ENCODE measurements around the gene TSHZ2. TPM values are rescaled to one million over a fixed set of nuclear protein-coding genes. Genes with fewer than 3 reads are reported as not detected.

TSHZ2 gene
- total RNA-seq, 1 experiment from 2014 or later, result 0.07 TPM

DNA sequence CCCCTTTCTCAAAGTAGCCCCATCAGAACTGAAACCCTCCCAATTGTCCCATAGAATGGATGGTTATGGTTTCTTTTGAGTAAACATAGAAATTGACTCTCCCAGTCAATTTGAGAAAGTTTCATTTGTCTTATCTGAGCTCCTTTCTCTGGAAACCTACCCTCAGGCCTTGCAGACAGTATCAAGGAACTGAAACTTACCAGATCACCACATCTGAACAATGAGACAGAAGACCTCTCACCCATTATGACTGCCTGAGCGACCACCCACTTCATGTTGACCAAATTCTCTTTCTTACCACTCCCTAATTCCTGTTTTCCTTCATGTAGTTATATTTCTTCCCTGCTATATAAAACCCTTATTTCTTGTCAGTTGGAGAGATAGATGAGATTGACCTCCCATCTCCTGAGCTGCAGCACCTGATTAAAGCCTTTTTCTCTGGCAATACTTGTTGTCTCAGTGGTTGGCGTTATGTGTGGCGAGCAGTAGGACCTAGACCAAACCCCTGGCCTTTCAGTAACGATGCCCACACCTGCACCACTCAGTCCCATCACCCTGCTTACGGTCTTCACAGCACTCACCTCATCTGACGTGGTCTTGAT is 482.6 kb downstream of the TSHZ2 start:
- H3K36me3 ChIP-seq (ENCODE audit: control insufficient read depth in 1 of 2, insufficient read depth in 2 of 2, low read length in 2 of 2), result no peaks in the 10 kb centered on the region
- H3K4me2 ChIP-seq (ENCODE audit: low read length), result no peak overlapping the region
- TF ChIP-seq, protein P1, sequence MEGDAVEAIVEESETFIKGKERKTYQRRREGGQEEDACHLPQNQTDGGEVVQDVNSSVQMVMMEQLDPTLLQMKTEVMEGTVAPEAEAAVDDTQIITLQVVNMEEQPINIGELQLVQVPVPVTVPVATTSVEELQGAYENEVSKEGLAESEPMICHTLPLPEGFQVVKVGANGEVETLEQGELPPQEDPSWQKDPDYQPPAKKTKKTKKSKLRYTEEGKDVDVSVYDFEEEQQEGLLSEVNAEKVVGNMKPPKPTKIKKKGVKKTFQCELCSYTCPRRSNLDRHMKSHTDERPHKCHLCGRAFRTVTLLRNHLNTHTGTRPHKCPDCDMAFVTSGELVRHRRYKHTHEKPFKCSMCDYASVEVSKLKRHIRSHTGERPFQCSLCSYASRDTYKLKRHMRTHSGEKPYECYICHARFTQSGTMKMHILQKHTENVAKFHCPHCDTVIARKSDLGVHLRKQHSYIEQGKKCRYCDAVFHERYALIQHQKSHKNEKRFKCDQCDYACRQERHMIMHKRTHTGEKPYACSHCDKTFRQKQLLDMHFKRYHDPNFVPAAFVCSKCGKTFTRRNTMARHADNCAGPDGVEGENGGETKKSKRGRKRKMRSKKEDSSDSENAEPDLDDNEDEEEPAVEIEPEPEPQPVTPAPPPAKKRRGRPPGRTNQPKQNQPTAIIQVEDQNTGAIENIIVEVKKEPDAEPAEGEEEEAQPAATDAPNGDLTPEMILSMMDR (IDR thresholded peaks at IDR 0.05 in 2 of 3, conservative IDR thresholded peaks at IDR 0.05 in 1 of 3; ENCODE audit: borderline replicate concordance in 1 of 3, insufficient read depth in 1 of 3, low read depth in 2 of 3, low read length in 2 of 3), result no peak
- TF ChIP-seq ZFX (IDR thresholded peaks at IDR 0.05) (no peak), YY1 (IDR thresholded peaks at IDR 0.05; ENCODE audit: extremely low read depth, insufficient replicate concordance, low read depth, low read length) (no peak), CEBPB (IDR thresholded peaks at IDR 0.05; ENCODE audit: low read depth) (no peak), CBX3 (IDR thresholded peaks at IDR 0.05; ENCODE audit: low read depth) (no peak), EGR1 (IDR thresholded peaks at IDR 0.05; ENCODE audit: low read depth) (no peak), ZNF274 (IDR thresholded peaks at IDR 0.05; ENCODE audit: low read depth, low read length) (no peak), ELF1 (IDR thresholded peaks at IDR 0.05; ENCODE audit: borderline replicate concordance, low read depth) (no peak), SP1 (IDR thresholded peaks at IDR 0.05; ENCODE audit: low read depth) (no peak), JUND (IDR thresholded peaks at IDR 0.05) (no peak), SRF (IDR thresholded peaks at IDR 0.05; ENCODE audit: low read depth) (no peak), RAD21 (IDR thresholded peaks at IDR 0.05; ENCODE audit: low read depth) (no peak), POLR2AphosphoS5 (IDR thresholded peaks at IDR 0.05; ENCODE audit: low read depth, low read length) (no peak), POLR2A (IDR thresholded peaks at IDR 0.05; ENCODE audit: borderline replicate concordance, extremely low read depth, insufficient read depth, insufficient read length) (no peak), SIN3A (IDR thresholded peaks at IDR 0.05; ENCODE audit: low read depth) (no peak)
- TF ChIP-seq, protein P2, sequence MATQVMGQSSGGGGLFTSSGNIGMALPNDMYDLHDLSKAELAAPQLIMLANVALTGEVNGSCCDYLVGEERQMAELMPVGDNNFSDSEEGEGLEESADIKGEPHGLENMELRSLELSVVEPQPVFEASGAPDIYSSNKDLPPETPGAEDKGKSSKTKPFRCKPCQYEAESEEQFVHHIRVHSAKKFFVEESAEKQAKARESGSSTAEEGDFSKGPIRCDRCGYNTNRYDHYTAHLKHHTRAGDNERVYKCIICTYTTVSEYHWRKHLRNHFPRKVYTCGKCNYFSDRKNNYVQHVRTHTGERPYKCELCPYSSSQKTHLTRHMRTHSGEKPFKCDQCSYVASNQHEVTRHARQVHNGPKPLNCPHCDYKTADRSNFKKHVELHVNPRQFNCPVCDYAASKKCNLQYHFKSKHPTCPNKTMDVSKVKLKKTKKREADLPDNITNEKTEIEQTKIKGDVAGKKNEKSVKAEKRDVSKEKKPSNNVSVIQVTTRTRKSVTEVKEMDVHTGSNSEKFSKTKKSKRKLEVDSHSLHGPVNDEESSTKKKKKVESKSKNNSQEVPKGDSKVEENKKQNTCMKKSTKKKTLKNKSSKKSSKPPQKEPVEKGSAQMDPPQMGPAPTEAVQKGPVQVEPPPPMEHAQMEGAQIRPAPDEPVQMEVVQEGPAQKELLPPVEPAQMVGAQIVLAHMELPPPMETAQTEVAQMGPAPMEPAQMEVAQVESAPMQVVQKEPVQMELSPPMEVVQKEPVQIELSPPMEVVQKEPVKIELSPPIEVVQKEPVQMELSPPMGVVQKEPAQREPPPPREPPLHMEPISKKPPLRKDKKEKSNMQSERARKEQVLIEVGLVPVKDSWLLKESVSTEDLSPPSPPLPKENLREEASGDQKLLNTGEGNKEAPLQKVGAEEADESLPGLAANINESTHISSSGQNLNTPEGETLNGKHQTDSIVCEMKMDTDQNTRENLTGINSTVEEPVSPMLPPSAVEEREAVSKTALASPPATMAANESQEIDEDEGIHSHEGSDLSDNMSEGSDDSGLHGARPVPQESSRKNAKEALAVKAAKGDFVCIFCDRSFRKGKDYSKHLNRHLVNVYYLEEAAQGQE (IDR thresholded peaks at IDR 0.05; ENCODE audit: low read depth), result no peak
- TF ChIP-seq, protein P3, sequence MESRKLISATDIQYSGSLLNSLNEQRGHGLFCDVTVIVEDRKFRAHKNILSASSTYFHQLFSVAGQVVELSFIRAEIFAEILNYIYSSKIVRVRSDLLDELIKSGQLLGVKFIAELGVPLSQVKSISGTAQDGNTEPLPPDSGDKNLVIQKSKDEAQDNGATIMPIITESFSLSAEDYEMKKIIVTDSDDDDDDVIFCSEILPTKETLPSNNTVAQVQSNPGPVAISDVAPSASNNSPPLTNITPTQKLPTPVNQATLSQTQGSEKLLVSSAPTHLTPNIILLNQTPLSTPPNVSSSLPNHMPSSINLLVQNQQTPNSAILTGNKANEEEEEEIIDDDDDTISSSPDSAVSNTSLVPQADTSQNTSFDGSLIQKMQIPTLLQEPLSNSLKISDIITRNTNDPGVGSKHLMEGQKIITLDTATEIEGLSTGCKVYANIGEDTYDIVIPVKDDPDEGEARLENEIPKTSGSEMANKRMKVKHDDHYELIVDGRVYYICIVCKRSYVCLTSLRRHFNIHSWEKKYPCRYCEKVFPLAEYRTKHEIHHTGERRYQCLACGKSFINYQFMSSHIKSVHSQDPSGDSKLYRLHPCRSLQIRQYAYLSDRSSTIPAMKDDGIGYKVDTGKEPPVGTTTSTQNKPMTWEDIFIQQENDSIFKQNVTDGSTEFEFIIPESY (IDR thresholded peaks at IDR 0.05; ENCODE audit: extremely low read depth, insufficient replicate concordance, low read length), result no peak
- TF ChIP-seq, protein P4, sequence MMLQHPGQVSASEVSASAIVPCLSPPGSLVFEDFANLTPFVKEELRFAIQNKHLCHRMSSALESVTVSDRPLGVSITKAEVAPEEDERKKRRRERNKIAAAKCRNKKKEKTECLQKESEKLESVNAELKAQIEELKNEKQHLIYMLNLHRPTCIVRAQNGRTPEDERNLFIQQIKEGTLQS (IDR thresholded peaks at IDR 0.05), result no peak
- TF ChIP-seq, protein P5, sequence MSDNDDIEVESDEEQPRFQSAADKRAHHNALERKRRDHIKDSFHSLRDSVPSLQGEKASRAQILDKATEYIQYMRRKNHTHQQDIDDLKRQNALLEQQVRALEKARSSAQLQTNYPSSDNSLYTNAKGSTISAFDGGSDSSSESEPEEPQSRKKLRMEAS (IDR thresholded peaks at IDR 0.05), result no peak
- H2AFZ ChIP-seq (ENCODE audit: low read depth, low read length, poor library complexity, severe bottlenecking), result no peak overlapping the region
- no peaks in the 10 kb centered on the region for H4K20me1 ChIP-seq (ENCODE audit: insufficient read depth)
- ATAC-seq (no peak), DNase-seq (ENCODE audit: low read depth, low spot score) (no peak)
- H3K9ac ChIP-seq (ENCODE audit: low read length), result no peak overlapping the region
- POLR2A ChIA-PET, result no interaction called here
- no peaks in the 10 kb centered on the region for H3K9me2 ChIP-seq (ENCODE audit: insufficient read depth)
- no peaks in the 10 kb centered on the region for H3K4me1 ChIP-seq (ENCODE audit: control insufficient read depth in 1 of 2, insufficient read depth in 2 of 2, low read length in 2 of 2)
- no peak overlapping the region for H3K27ac ChIP-seq (ENCODE audit: low read depth, low read length)
- CTCF ChIA-PET, result no interaction called here
- H3K27me3 ChIP-seq (ENCODE audit: insufficient read depth, low read length), result no peaks in the 10 kb centered on the region
- no peaks in the 10 kb centered on the region for H3K79me2 ChIP-seq (ENCODE audit: insufficient read depth, low read length)
- RAD21 ChIA-PET (ENCODE audit: low non-redundant PET in 1 of 2, low total read pairs in 2 of 2, uncharacterized antibody in 2 of 2, unreplicated experiment in 2 of 2), result no interaction called here
- intact Hi-C loops (cut with micrococcal nuclease), result no loop called here
- no peak overlapping the region for H3K4me3 ChIP-seq (replicated peaks in 1 of 2; ENCODE audit: low read depth in 1 of 2, low read length in 2 of 2)
- no TSS peak for BruUV-seq (replicated peaks)
- peaks cover 3 to 5% of the 10 kb centered on the region in 2 experiments; a peak in 1 of 4 replicates for H3K9me3 ChIP-seq (ENCODE audit: control insufficient read depth in 1 of 2, insufficient read depth in 1 of 2, low read depth in 1 of 2, low read length in 2 of 2)

Data from HCT116 (cell line).